Smooth muscle cell (in vitro differentiated cells): ENCODE data around the gene BRD2. TPM values are rescaled to one million over a fixed set of nuclear protein-coding genes. Genes with fewer than 3 reads are reported as not detected.

Experiments
- DNase-seq: peaks from one replicate; lab custom pipeline; 2025; ENCODE audit not compliant: unreplicated experiment; lab: John Stamatoyannopoulos, UW
- H2AFZ ChIP-seq: fragments of 200-600 bp; sonication (generic); 2 replicates; pipeline ENCODE4 v1.6.0; 2016; ENCODE audit warnings: antibody characterized with exemption, low read depth, mild to moderate bottlenecking
- H3F3A ChIP-seq: fragments of 200-600 bp; sonication (generic); 2 replicates; pipeline ENCODE4 v1.6.0; 2017; ENCODE audit warnings: antibody characterized with exemption, low read depth
- H3K27ac ChIP-seq: fragments of 200-600 bp; sonication (generic); 2 replicates; pipeline ENCODE4 v1.5.1; 2016; ENCODE audit warnings: low read depth, mild to moderate bottlenecking
- H3K27me3 ChIP-seq: fragments of 200-600 bp; sonication (generic); 2 replicates; pipeline ENCODE4 v1.6.1; 2016; ENCODE audit warnings: low read depth, mild to moderate bottlenecking
- H3K36me3 ChIP-seq: fragments of 200-600 bp; sonication (generic); 2 replicates; pipeline ENCODE4 v1.5.1; 2016; ENCODE audit warnings: low read depth
- H3K4me1 ChIP-seq: fragments of 200-600 bp; sonication (generic); 2 replicates; pipeline ENCODE4 v1.5.1; 2016; ENCODE audit warnings: low read depth
- H3K4me2 ChIP-seq: fragments of 200-600 bp; sonication (generic); 2 replicates; pipeline ENCODE4 v1.6.0; 2016; ENCODE audit warnings: mild to moderate bottlenecking
- H3K4me3 ChIP-seq: fragments of 200-600 bp; sonication (generic); 2 replicates; pipeline ENCODE4 v1.5.1; 2016; ENCODE audit warnings: mild to moderate bottlenecking
- H3K79me2 ChIP-seq: fragments of 200-600 bp; sonication (generic); 2 replicates; pipeline ENCODE4 v1.6.0; 2016; ENCODE audit warnings: low read depth, mild to moderate bottlenecking
- H3K9ac ChIP-seq: fragments of 200-600 bp; sonication (generic); 2 replicates; pipeline ENCODE4 v1.6.0; 2016; ENCODE audit warnings: low read depth
- H3K9me3 ChIP-seq: fragments of 200-600 bp; sonication (generic); replicated peaks from 2 replicates; pipeline ENCODE4 v1.5.1; 2016; ENCODE audit warnings: low read depth
- H4K20me1 ChIP-seq: fragments of 200-600 bp; sonication (generic); 2 replicates; pipeline ENCODE4 v1.6.0; 2016; ENCODE audit warnings: low read depth
- CTCF ChIP-seq: fragments of 200-600 bp; sonication (generic); IDR thresholded peaks from 2 replicates; pipeline ENCODE4 v1.5.1; 2017; ENCODE audit warnings: borderline replicate concordance, mild to moderate bottlenecking, antibody characterized with exemption; ENCODE audit not compliant: insufficient read depth, poor library complexity, severe bottlenecking
- WGBS: methylation state at CpG from one replicate; pipeline ENCODE4 v1.1.7; 2016; ENCODE audit warnings: low lambda C conversion rate; 5-methylcytosine and 5-hydroxymethylcytosine counted together
- polyA plus RNA-seq: library from polyadenylated mRNA; unstranded; fragments of >200 nt; fragmentation: Nextera tagmentation; extraction: Ambion mirVana; gene quantifications from 2 replicates; pipeline ENCODE4 v1.2.1, GENCODE V29; 2016
- total RNA-seq: library from RNA; depleted of rRNA; stranded (reverse); fragments of >200 nt; gene quantifications from 2 replicates; pipeline ENCODE4 v1.2.3, GENCODE V29; 2014

Gene BRD2
- total and polyA plus RNA-seq, 2 experiments from 2014 or later: 162 to 205 TPM

- H3K9ac ChIP-seq: peak overlapping the region; percentile 91
- no peak for DNase-seq
- H3K9me3 ChIP-seq: no peaks in the 10 kb centered on the region
- peaks cover 63% of the 10 kb centered on the region for H3K79me2 ChIP-seq
- H3K4me1 ChIP-seq: peaks cover 13% of the 10 kb centered on the region
- WGBS: 2% methylated on average over 54 of the region's 70 CpGs
- H3K4me2 ChIP-seq: peak overlapping the region; percentile 99
- H3K4me3 ChIP-seq: peak overlapping the region; percentile 96
- TF ChIP-seq CTCF: no peak
- H4K20me1 ChIP-seq: peaks cover 55% of the 10 kb centered on the region
- H3F3A ChIP-seq: peaks cover 60% of the 10 kb centered on the region
- peaks cover 17% of the 10 kb centered on the region for H3K36me3 ChIP-seq
- H3K27me3 ChIP-seq: no peaks in the 10 kb centered on the region
- peak overlapping the region; percentile 82 for H3K27ac ChIP-seq
- H2AFZ ChIP-seq: no peak overlapping the region
These were observed 4.2 kb downstream of the BRD2 start for GRCh38 chr6:32972353-32973143.

- no peak overlapping the region for H2AFZ ChIP-seq
- H3K36me3 ChIP-seq: peaks cover 25% of the 10 kb centered on the region
- no peaks in the 10 kb centered on the region for H3K27me3 ChIP-seq
- H3K79me2 ChIP-seq: peaks cover 65% of the 10 kb centered on the region
- H4K20me1 ChIP-seq: peaks cover 63% of the 10 kb centered on the region
- peak overlapping the region; percentile 96 for H3K4me3 ChIP-seq
- 1% methylated on average over 23 of the region's 23 CpGs for WGBS
- no peaks in the 10 kb centered on the region for H3K9me3 ChIP-seq
- H3K4me2 ChIP-seq: peak overlapping the region; percentile 99
- H3K4me1 ChIP-seq: peaks cover 13% of the 10 kb centered on the region
- peak overlapping the region; percentile 82 for H3K27ac ChIP-seq
- H3K9ac ChIP-seq: peak overlapping the region; percentile 91
- peaks cover 64% of the 10 kb centered on the region for H3F3A ChIP-seq
- DNase-seq: no peak
- no peak for TF ChIP-seq CTCF
These were observed 5.0 kb downstream of the BRD2 start for GRCh38 chr6:32973144-32974015.

- DNase-seq: no peak
- Histone ChIP-seq H3K27me3 (no peaks in the 10 kb centered on the region), H3K9ac (peak overlapping the region; percentile 91), H4K20me1 (peaks cover 69% of the 10 kb centered on the region), H3F3A (peaks cover 68% of the 10 kb centered on the region), H3K36me3 (peaks cover 29% of the 10 kb centered on the region), H2AFZ (no peak overlapping the region), H3K4me1 (peaks cover 13% of the 10 kb centered on the region), H3K9me3 (no peaks in the 10 kb centered on the region), H3K4me2 (peak overlapping the region; percentile 99), H3K27ac (peak overlapping the region; percentile 82), H3K4me3 (peak overlapping the region; percentile 96), H3K79me2 (peaks cover 69% of the 10 kb centered on the region)
- 0% methylated on average over 4 of the region's 4 CpGs for WGBS
- TF ChIP-seq CTCF: no peak
These were observed 5.6 kb downstream of the BRD2 start for GRCh38 chr6:32974016-32974333.
